Measurements from ENCODE around the gene MUC6.

The MUC6 gene

GRCh38 chr11:968822-969221 is 67.7 kb downstream of the MUC6 start:
- DNase-seq (ENCODE audit: low read depth, low spot score) = no peak

GRCh38 chr11:967995-968751 is 68.3 kb downstream of the MUC6 start:
- no peak for DNase-seq (ENCODE audit: low read depth, low spot score)

DNA sequence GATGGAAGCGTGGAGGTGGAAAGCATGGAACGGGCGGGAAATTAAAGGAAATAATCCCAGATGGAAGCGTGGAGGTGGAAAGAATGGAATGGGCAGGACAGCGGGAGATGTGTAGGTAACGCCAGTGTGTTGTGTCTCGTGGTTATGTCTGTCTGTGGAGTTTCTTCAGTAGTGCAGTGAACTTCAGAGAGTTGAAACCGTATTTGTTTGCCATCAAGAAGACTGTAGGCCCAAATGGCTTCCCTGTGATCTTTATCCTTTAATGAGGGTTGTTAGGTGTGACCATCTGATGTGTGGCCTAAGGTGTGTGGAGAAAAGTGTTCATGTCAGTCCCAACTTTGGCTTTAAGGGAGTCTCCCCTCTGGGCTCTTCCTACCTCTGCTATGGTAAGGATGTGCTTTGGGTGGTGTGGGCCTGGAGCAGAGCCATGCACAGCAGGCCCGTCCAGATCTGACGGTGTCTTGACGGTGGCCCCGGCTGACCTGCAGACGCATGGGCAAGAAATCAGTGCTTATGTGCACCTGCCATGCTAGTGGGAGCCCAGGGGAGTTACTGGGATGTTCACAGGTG is 71.2 kb downstream of the MUC6 start:
- DNase-seq (ENCODE audit: low read depth, low spot score) = no peak

GRCh38 chr11:963852-964251 is 72.7 kb downstream of the MUC6 start:
- DNase-seq (ENCODE audit: low read depth, low spot score) = no peak

All from brain pericyte (primary cell).